NCI-H1436 (cell line): ENCODE results near the gene RPN2.

Experiments used
- DNase-seq: peaks from one replicate; lab custom pipeline; 2025; lab: John Stamatoyannopoulos, UW

Gene RPN2

GRCh38 chr20:37266940-37267666, 88.0 kb downstream of the RPN2 start:
- no peak for DNase-seq

- DNase-seq: no peak
Observed at GRCh38 chr20:37267667-37268313, 88.7 kb downstream of the RPN2 start.

DNA sequence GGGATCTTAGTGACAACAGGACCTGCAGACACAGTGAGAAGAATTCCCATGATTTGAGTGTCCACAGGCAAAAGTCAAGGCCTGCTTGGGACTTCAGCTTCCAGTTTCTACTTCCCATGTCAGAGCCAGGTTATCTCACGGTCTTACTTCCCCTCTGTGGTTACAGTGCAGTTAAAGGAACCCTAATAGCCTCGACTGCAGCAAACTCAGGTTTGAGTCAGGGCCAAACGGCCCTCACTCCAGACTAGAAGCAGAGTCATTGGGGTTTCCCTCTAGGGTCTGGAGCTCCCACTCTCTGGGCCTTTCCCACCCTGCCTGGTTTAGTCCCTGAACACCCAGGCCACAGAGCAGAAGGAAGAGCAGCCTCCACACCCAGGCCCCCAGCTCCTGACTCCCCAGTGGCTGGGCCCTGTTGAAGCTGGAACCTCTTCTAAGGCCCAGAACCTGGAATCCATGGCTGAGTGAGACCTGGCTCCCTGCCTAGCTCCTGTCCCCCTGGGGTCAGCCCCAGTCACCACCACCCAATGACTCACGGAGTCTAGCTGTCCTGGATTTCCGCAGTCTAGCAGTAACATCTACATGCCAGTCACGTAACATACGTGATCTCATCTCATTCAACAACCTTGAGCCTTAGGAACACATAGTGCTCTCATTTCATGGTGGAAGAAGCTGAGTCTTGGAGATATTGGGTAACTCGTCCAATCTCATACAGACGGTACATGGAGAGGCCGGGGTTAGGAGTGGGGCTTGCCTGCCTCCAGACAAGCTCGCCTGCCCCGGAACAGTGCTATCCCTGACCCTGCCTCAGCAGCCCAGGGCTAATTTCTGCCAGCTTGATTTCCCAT, 91.7 kb downstream of the RPN2 start:
- no peak for DNase-seq

- DNase-seq: no peak
Observed at GRCh38 chr20:37271421-37271768, 92.3 kb downstream of the RPN2 start.

DNA sequence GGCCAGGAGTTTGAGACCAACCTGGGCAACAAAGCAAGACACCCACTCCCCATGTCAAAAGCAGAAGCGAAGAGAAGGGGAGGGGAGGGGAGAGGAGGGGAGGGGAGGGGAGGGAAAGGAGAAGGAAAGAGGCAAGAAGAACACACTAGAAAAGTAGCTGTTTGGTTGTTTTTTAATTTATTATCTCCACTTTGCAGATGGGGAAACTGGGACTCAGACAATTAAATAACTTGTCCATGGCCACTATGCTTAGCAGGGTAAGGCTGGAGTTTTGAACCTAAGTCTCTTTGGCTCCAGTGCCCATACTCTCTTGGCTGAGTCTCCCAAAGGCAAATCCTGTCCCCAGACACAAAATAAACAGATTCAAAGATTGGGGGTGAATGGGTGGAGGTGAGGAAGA, 94.9 kb downstream of the RPN2 start:
- DNase-seq: no peak

DNA sequence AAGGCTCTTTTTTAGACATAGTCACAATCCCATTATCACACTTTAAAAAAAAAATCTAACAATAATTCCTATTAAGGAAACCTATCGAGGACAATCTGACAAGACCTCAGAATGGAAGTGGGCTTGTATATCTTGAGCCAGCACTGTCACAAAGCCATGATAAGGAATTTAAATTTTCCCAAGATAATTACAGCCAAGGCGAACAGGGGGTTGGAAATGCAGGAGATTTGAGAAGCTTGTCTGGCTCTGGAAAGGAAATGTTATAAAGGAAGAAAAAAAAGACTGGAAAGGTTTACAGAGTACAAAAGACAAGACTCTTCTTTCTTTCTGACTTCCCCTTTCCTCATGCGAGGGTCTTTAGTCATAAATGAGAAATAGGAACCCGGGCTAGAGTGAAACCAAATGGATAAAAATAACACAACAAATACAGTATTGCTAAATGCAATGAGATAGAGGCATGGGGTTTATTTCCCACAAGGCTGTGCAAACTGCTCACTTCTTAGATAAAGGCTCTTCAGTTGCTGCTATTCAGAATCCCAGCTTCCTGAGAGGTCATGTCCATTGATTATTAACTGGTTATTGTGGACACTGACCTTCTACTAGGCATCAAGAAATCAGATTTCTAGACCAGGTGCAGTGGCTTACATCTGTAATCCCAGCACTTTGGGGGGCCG, 95.9 kb downstream of the RPN2 start:
- no peak for DNase-seq

GRCh38 chr20:37276494-37277252, 97.5 kb downstream of the RPN2 start:
- peak; percentile 57 for DNase-seq

GRCh38 chr20:37277253-37277593, 98.1 kb downstream of the RPN2 start:
- no peak for DNase-seq

DNA sequence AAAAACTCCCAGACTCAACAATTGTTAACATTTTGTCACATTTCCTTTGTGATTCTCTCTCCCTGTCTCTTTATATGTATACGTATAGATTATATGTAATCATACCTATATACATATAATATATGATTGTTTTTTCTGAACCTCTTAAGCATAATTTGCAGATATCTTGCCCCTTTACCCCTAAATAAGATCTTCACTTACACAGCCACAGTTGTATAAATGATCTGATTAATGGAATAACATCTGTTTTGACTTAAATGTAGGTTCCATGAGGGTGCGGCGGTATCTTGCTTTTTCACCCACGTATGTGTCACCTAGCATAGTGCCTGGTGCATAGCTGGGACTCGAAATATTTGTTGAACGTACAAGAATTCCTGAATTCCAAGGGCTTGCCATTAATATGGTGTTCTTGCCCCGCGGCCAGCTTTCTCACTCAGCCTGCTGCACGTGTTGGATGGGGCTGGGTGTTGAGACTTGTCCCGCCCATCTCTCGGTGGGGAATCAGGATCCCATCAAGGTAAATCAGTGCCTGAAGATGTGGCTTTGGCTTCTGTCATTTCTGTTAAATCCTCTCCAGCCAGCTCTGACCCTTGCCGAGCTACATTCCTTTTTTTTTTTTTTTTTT, 99.9 kb downstream of the RPN2 start:
- no peak for DNase-seq

DNA sequence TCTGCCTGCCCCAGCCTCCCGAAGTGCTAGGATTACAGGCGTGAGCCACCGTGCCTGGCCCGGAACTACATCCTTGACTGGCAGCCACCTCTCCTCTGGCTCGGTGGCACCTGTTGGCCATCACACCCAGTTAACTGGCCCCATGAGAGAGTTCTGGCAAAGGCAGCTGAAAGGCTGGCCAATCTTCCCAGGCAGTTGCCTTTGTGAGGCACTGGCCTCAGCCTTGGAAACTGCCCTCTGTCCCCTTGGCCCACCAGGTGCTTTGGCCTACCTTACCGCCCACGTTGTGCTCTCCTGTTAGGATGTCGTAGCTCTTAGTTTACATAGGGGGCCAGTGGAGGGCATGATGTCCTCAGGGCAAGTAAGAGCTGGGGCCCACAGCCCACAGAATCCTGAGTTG, 100.7 kb downstream of the RPN2 start:
- DNase-seq: no peak

- DNase-seq: no peak
Observed at GRCh38 chr20:37280403-37280802, 101.3 kb downstream of the RPN2 start.

DNA sequence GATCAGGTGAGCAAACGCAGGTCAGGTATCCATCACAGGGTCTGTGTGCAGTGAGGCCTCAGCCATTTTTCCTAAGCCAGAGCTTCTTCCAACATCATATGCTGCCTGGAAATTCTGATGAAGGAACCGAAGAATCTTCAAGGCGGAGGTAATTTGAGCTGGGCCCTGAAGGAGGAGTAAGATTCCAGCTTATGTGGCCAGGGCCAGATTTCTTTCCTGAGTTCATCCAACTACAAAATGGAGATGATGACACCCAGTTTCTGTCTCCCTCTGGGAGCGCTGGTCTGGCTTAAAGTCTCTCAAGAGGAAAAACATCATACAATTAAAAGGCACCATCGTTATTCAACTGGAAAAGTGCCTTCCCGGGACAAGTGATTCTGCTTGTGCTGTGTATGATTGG, 103.4 kb downstream of the RPN2 start:
- DNase-seq: no peak

GRCh38 chr20:37283530-37284195, 104.5 kb downstream of the RPN2 start:
- DNase-seq: no peak

- DNase-seq: no peak
Observed at GRCh38 chr20:37284691-37285161, 105.6 kb downstream of the RPN2 start.

GRCh38 chr20:37285664-37286374, 106.7 kb downstream of the RPN2 start:
- no peak for DNase-seq

GRCh38 chr20:37288091-37288490, 109.0 kb downstream of the RPN2 start:
- no peak for DNase-seq

DNA sequence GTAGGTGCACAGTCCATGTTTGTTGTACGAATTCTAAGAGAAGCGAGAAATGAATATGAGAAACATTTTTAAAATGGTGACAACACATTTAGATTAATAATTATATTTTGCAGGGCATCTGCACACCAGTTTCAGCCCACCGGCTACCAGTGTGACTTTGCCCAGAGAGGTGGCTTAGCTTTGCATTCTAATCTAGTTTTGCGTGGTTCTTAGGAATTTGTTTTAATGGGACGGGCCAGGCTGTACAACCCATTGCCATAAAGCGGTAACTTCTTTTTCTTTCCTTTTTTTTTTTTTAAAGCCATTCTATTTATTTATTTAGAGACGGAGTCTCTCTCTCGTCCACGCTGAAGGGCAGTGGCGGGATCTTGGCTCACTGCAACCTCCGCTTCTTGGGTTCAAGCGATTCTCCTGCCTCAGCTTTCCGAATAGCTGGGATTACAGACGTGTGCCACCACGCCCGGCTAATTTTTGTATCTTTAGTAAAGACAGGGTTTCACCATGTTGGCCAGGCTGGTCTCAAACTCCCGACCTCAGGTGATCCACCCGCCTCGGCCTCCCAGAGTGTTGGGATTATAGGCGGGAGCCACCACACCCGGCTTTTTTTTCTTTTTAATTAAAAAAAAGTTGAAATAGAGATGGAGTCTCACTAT, 111.2 kb downstream of the RPN2 start:
- DNase-seq: no peak
